Psoas muscle (tissue), 8 donors: ENCODE data around the gene WNT7B. TPM values are rescaled to one million over a fixed set of nuclear protein-coding genes. Genes with fewer than 3 reads are reported as not detected.

Experiments
- ATAC-seq, 4 donors: fragments of 200-7000 bp; cut with Tn5 transposase; one replicate each; pipeline ENCODE4 v1.9.1; 2020; ENCODE audit warnings: moderate library complexity in 3 of 4, mild to moderate bottlenecking in 2 of 4
- DNase-seq, 2 donors: peaks; one replicate each; pipeline ENCODE4 v3.0.0-alpha.2; 2020
- H3K27ac ChIP-seq: fragments of 200-600 bp; one replicate; pipeline ENCODE4 v1.8.0; 2022
- H3K27me3 ChIP-seq, 3 donors: fragments of 200-600 bp in 1 of 3; one replicate each; pipeline versions ENCODE4 v1.6.1 to v1.8.0; 2013 to 2022; ENCODE audit warnings: low read length in 2 of 3, mild to moderate bottlenecking in 2 of 3, moderate library complexity in 1 of 3; ENCODE audit not compliant: insufficient read depth in 3 of 3
- H3K36me3 ChIP-seq, 2 donors: fragments of 200-600 bp in 1 of 2; one replicate each; pipeline versions ENCODE4 v1.6.1 to v1.8.0; 2013 to 2022; ENCODE audit warnings: low read depth in 1 of 2, mild to moderate bottlenecking in 1 of 2, moderate library complexity in 1 of 2; ENCODE audit not compliant: insufficient read depth in 1 of 2
- H3K4me1 ChIP-seq: fragments of 200-600 bp; one replicate; pipeline ENCODE4 v1.8.0; 2022
- H3K4me3 ChIP-seq: fragments of 200-600 bp; one replicate; pipeline ENCODE4 v1.8.0; 2022; ENCODE audit warnings: mild to moderate bottlenecking
- H3K9me3 ChIP-seq: fragments of 200-600 bp; one replicate; pipeline ENCODE4 v1.8.0; 2022
- WGBS, 3 donors: extraction: QIAGEN DNeasy Blood & Tissue Kit; methylation state at CpG; one replicate each; pipeline versions ENCODE4 v1.1.6 to v1.1.7; 2013; 5-methylcytosine and 5-hydroxymethylcytosine counted together
- intact Hi-C, 2 donors: fragments of 100-400 bp; cut with DNase I; formaldehyde crosslinking; loops; one replicate each; pipeline versions ENCODE4 v1.11.0 to v1.14.2; 2022
- polyA plus RNA-seq, 3 donors: library from polyadenylated mRNA; stranded (reverse); fragments of 200-250 nt; gene quantifications; one replicate each; pipeline ENCODE4 v1.2.3, GENCODE V29; 2013
- total RNA-seq, 4 donors: library from RNA; stranded (reverse); fragmentation: NEBNext Ultra II Directional in 2 of 4; extraction: Animal tissue kit (Norgen Biotek cat#: 25700) in 2 of 4; gene quantifications; one replicate each; pipeline versions ENCODE4 v1.2.1 to v1.2.4, GENCODE V29; 2021 to 2023
- TF ChIP-seq, protein P1 (sequence below): fragments of 200-600 bp; IDR thresholded peaks from one replicate; pipeline ENCODE4 v1.8.0; 2022; ENCODE audit warnings: antibody characterized with exemption
- donor health status: healthy with polysubstance abuse.
- donor health status: DM: no; HTN: no; CAD: no; lungs with moderate emphysema.
- donor health status: Bipolar disorder and iron deficiency.
- donor health status: healthy.
- donor health status: DM: yes; HTN: yes; CAD: no.
- donor health status: DM: no; HTN: no; CAD: no.
- donor health status: DM: no; HTN: no; CAD: no.
- donor health status: DM: yes; HTN: yes; CAD: no.

WNT7B gene
- total and polyA plus RNA-seq, 7 donors, result 0.05 TPM; not detected in 6

DNA sequence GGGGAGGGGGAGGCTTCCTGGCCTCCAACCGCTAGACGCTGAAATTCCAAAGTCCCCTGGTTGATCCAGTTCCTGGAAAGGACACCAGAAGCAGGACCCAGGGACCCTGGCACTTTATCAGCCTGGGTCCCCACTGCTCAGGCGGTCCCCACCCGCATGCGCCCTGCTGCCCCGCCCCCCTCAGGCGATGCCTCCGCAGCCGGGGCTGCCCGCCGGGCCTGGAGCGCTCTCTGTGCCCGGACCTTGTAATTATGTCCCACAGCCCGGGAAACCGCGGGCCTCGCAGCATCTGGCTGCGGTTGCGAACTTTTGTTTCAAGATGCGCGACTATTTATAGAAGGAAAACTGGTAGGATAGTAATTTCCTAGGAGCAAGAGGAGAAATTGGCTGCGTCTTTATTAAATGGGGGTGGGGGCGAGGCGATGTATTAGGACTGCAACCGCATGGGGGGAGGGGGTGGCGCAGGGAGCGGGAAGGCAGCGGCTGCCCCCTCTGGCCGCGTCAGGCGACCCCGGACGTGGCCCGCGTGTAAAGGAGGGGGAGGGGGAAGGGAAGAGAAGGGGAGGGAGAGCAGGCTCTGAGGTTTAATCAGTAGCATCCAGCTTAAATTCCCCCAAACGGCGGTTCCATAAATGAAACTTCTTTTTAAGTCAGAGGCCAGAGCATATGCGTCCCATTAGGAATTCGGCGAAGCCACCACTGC lies 6.1 kb downstream of the WNT7B start:
- peaks cover 0 to 96% (median 32%) of the 10 kb centered on the region in 3 donors for H3K27me3 ChIP-seq
- ATAC-seq (no peak), DNase-seq (no peak)
- 3 to 4% (median 3%) methylated on average over 34 to 40 of the region's 40 CpGs for WGBS, 3 donors
- no peaks in the 10 kb centered on the region for H3K36me3 ChIP-seq
- peak overlapping the region; percentile 50 for H3K4me3 ChIP-seq
- H3K9me3 ChIP-seq, result no peaks in the 10 kb centered on the region
- peaks cover 8% of the 10 kb centered on the region for H3K4me1 ChIP-seq
- H3K27ac ChIP-seq, result no peak overlapping the region
- intact Hi-C loops, result loop anchor here in 1 of 2 donors (5.0 kb wide), 1 partner anchor 334 kb away; no protein-coding TSS in a partner anchor
- TF ChIP-seq, protein P1, sequence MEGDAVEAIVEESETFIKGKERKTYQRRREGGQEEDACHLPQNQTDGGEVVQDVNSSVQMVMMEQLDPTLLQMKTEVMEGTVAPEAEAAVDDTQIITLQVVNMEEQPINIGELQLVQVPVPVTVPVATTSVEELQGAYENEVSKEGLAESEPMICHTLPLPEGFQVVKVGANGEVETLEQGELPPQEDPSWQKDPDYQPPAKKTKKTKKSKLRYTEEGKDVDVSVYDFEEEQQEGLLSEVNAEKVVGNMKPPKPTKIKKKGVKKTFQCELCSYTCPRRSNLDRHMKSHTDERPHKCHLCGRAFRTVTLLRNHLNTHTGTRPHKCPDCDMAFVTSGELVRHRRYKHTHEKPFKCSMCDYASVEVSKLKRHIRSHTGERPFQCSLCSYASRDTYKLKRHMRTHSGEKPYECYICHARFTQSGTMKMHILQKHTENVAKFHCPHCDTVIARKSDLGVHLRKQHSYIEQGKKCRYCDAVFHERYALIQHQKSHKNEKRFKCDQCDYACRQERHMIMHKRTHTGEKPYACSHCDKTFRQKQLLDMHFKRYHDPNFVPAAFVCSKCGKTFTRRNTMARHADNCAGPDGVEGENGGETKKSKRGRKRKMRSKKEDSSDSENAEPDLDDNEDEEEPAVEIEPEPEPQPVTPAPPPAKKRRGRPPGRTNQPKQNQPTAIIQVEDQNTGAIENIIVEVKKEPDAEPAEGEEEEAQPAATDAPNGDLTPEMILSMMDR, result no peak

GRCh38 chr22:45969801-45970470 lies 7.0 kb downstream of the WNT7B start:
- ATAC-seq, result no peak
- TF ChIP-seq, protein P1, result no peak
- Histone ChIP-seq H3K4me3 (no peak overlapping the region), H3K36me3 (no peaks in the 10 kb centered on the region), H3K4me1 (peaks cover 8% of the 10 kb centered on the region), H3K27me3 (peaks cover 0 to 88% (median 29%) of the 10 kb centered on the region in 3 donors), H3K27ac (no peak overlapping the region), H3K9me3 (no peaks in the 10 kb centered on the region)
- 50 to 59% (median 58%) methylated on average over 20 to 21 of the region's 21 CpGs for WGBS, 3 donors
- DNase-seq, result no peak
- intact Hi-C loops, result loop anchor here in 1 of 2 donors (5.0 kb wide), 2 partner anchors 83 to 333 kb away; no protein-coding TSS in a partner anchor

DNA sequence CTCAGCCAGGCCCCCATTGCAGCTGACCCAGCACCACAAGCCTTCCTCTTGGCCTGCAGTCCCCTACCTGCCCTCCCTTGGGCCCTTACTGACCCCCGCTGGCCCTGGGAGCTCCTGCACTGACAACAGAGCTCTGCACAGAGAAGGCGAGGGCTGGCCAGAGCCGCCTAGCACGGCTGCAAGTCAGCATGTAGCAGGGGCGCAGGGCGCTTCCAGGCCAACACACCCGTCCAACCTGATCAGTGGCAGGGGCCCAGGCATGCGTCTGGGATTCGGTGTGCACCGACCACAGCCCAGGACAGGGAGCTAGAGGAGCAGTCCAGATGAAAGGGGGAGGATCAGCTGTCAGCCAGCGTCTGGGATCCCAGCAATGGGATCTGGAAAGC lies 7.6 kb downstream of the WNT7B start:
- H3K27ac ChIP-seq, result no peak overlapping the region
- 69 to 76% (median 73%) methylated on average over 11 of the region's 11 CpGs for WGBS, 3 donors
- H3K4me1 ChIP-seq, result peaks cover 8% of the 10 kb centered on the region
- ATAC-seq, result peak in 1 of 4 donors; percentile 17
- no peak overlapping the region for H3K4me3 ChIP-seq
- no peak for DNase-seq
- H3K36me3 ChIP-seq, result no peaks in the 10 kb centered on the region
- H3K27me3 ChIP-seq, result peaks cover 0 to 84% (median 26%) of the 10 kb centered on the region in 3 donors
- intact Hi-C loops, result loop anchor here in 1 of 2 donors (5.0 kb wide), 1 partner anchor 82 kb away; no protein-coding TSS in a partner anchor
- no peaks in the 10 kb centered on the region for H3K9me3 ChIP-seq
- TF ChIP-seq, protein P1, result no peak

DNA sequence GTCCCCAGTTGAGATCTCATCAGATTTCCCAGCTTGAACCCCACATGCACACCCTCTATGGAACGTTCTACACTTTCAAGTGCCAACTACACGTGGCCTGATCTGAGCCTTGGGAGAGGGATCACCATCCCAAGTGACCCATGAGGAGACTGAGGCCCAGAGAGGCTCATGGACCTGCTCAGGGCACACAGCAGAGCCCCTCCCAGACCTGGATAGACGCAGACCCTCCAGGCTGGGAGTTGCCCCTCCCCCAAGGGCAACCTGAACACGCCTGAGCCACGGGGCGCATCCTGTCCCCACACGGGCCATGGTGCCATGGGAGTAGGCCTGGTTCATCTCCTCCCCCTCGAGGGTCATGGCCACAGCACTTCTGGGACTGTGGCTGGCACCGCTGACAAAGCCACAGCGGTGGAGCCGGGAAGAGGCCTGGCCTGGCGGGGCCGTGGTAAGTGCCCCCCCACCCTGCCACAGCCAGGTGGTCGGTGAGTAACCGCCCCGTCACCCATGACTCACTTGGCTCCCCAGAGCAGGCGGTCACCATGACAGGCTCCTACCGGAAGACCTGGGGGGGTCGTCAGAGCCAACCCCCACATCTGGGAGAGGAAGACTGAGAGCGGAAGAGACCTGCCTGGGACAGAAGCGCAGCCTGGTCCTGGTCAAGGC lies 8.1 kb downstream of the WNT7B start:
- Histone ChIP-seq H3K4me1 (peaks cover 8% of the 10 kb centered on the region), H3K27ac (no peak overlapping the region), H3K36me3 (no peaks in the 10 kb centered on the region), H3K4me3 (no peak overlapping the region), H3K27me3 (peaks cover 0 to 84% (median 21%) of the 10 kb centered on the region in 3 donors), H3K9me3 (no peaks in the 10 kb centered on the region)
- intact Hi-C loops, result loop anchor here in 1 of 2 donors (5.0 kb wide), 1 partner anchor 82 kb away; no protein-coding TSS in a partner anchor
- ATAC-seq (peak in 1 of 4 donors; percentile 5), DNase-seq (no peak)
- TF ChIP-seq, protein P1, result no peak
- 78 to 84% (median 81%) methylated on average over 19 to 21 of the region's 21 CpGs for WGBS, 3 donors
